ENCODE results near the gene SH3BP1. TPM values are rescaled to one million over a fixed set of nuclear protein-coding genes. Genes with fewer than 3 reads are reported as not detected.

Gene SH3BP1
- total RNA-seq, 1 experiment from 2014 or later = 60.5 TPM

GRCh38 chr22:37635157-37635556 lies 4.3 kb upstream of the SH3BP1 start:
- BruUV-seq (replicated peaks) = no TSS peak
- Histone ChIP-seq H4K20me1 (ENCODE audit: insufficient read depth) (no peaks in the 10 kb centered on the region), H3K4me1 (replicated peaks; ENCODE audit: insufficient read depth) (peaks cover 14% of the 10 kb centered on the region), H3K9me3 (ENCODE audit: insufficient read depth, low read depth) (no peaks in the 10 kb centered on the region), H3K4me2 (no peak overlapping the region), H2AFZ (no peak overlapping the region), H3F3A (ENCODE audit: insufficient read depth, low read depth) (peaks cover 43% of the 10 kb centered on the region), H3K4me3 (no peak overlapping the region), H3K27ac (no peak overlapping the region), H3K79me2 (ENCODE audit: low read depth) (peaks cover 2% of the 10 kb centered on the region; the same call in 1 of the 2 replicates), H3K9me2 (ENCODE audit: insufficient read depth) (no peaks in the 10 kb centered on the region), H3K27me3 (ENCODE audit: insufficient read depth, low read depth) (no peaks in the 10 kb centered on the region), H3K36me3 (ENCODE audit: low read depth) (no peaks in the 10 kb centered on the region)
- intact Hi-C loops (cut with micrococcal nuclease; ENCODE audit: unreplicated experiment) = no loop called here
- no peak for DNase-seq
- ChIA-PET CTCF (interaction anchor here (1.0 to 2.6 kb wide), 2 partner anchors 8 to 28 kb away, joined by 3 to 17 read pairs; no protein-coding TSS in a partner anchor), POLR2A (ENCODE audit: unreplicated experiment) (no interaction called here)
- TF ChIP-seq CTCF (conservative IDR thresholded peaks at IDR 0.05) = no peak
- TF ChIP-seq EZH2 (IDR thresholded peaks at IDR 0.05; ENCODE audit: low read depth) = no peak

- H3K4me1 ChIP-seq (replicated peaks; ENCODE audit: insufficient read depth) = peaks cover 26% of the 10 kb centered on the region
- no peak for DNase-seq
- TF ChIP-seq EZH2 (IDR thresholded peaks at IDR 0.05; ENCODE audit: low read depth) = no peak
- no peak; the same call in 1 of the 2 replicates for TF ChIP-seq CTCF (conservative IDR thresholded peaks at IDR 0.05)
- intact Hi-C loops (cut with micrococcal nuclease; ENCODE audit: unreplicated experiment) = no loop called here
- no peak overlapping the region for H3K4me2 ChIP-seq
- no peak overlapping the region for H2AFZ ChIP-seq
- H3K4me3 ChIP-seq = no peak overlapping the region
- H3F3A ChIP-seq (ENCODE audit: insufficient read depth, low read depth) = peaks cover 46% of the 10 kb centered on the region
- ChIA-PET POLR2A (ENCODE audit: unreplicated experiment) (interaction anchor here (0.6 kb wide), 1 partner anchor 152 kb away, joined by 22 read pairs; no protein-coding TSS in a partner anchor), CTCF (interaction anchor here (0.7 to 1.6 kb wide), 2 partner anchors 29 to 34 kb away, joined by 3 to 8 read pairs; no protein-coding TSS in a partner anchor)
- peaks cover 7% of the 10 kb centered on the region for H3K79me2 ChIP-seq (ENCODE audit: low read depth)
- no peaks in the 10 kb centered on the region for H3K27me3 ChIP-seq (ENCODE audit: insufficient read depth, low read depth)
- no peaks in the 10 kb centered on the region for H3K9me3 ChIP-seq (ENCODE audit: insufficient read depth, low read depth)
- no TSS peak for BruUV-seq (replicated peaks)
- no peak overlapping the region for H3K27ac ChIP-seq
- no peaks in the 10 kb centered on the region for H3K9me2 ChIP-seq (ENCODE audit: insufficient read depth)
- no peaks in the 10 kb centered on the region for H4K20me1 ChIP-seq (ENCODE audit: insufficient read depth)
- H3K36me3 ChIP-seq (ENCODE audit: low read depth) = no peaks in the 10 kb centered on the region
These were observed 3.1 kb upstream of the SH3BP1 start for GRCh38 chr22:37636186-37636948.

- CTCF ChIA-PET = interaction anchor here (1.6 kb wide), 1 partner anchor 30 kb away, joined by 8 read pairs; no protein-coding TSS in a partner anchor
These were observed 2.6 kb upstream of the SH3BP1 start for GRCh38 chr22:37636949-37637273.

More at GRCh38 chr22:37636949-37637273, 2.6 kb upstream of the SH3BP1 start:
- Histone ChIP-seq H2AFZ (no peak overlapping the region), H3K4me1 (replicated peaks; ENCODE audit: insufficient read depth) (peaks cover 32% of the 10 kb centered on the region), H3K27me3 (ENCODE audit: insufficient read depth, low read depth) (no peaks in the 10 kb centered on the region), H3K79me2 (ENCODE audit: low read depth) (peaks cover 7% of the 10 kb centered on the region), H3K36me3 (ENCODE audit: low read depth) (no peaks in the 10 kb centered on the region), H4K20me1 (ENCODE audit: insufficient read depth) (no peaks in the 10 kb centered on the region), H3K9me3 (ENCODE audit: insufficient read depth, low read depth) (no peaks in the 10 kb centered on the region), H3K4me3 (no peak overlapping the region), H3K9me2 (ENCODE audit: insufficient read depth) (no peaks in the 10 kb centered on the region), H3F3A (ENCODE audit: insufficient read depth, low read depth) (peaks cover 50% of the 10 kb centered on the region), H3K4me2 (no peak overlapping the region), H3K27ac (no peak overlapping the region)
- TF ChIP-seq CTCF (conservative IDR thresholded peaks at IDR 0.05) (no peak), EZH2 (IDR thresholded peaks at IDR 0.05; ENCODE audit: low read depth) (no peak)
- POLR2A ChIA-PET (ENCODE audit: unreplicated experiment) = interaction anchor here (0.6 kb wide), 1 partner anchor 152 kb away, joined by 22 read pairs; no protein-coding TSS in a partner anchor
- intact Hi-C loops (cut with micrococcal nuclease; ENCODE audit: unreplicated experiment) = no loop called here
- DNase-seq = no peak
- no TSS peak for BruUV-seq (replicated peaks)

All from PC-9 (cell line).